ENCODE data around the gene POLR1A. TPM values are rescaled to one million over a fixed set of nuclear protein-coding genes. Genes with fewer than 3 reads are reported as not detected.

POLR1A gene
- total RNA-seq, 1 donor from 2014 or later = 17.2 TPM

- TF ChIP-seq CTCF (IDR thresholded peaks at IDR 0.05) (no peak), POLR2AphosphoS5 (IDR thresholded peaks at IDR 0.05; ENCODE audit: insufficient read depth in 1 of 2, low read depth in 1 of 2) (no peak), POLR2A (IDR thresholded peaks at IDR 0.05) (no peak)
- Histone ChIP-seq H3K4me1 (peaks cover 7% of the 10 kb centered on the region), H3K9me3 (no peaks in the 10 kb centered on the region), H3K27me3 (no peaks in the 10 kb centered on the region), H3K27ac (no peak overlapping the region), H3K36me3 (peaks cover 0 to 60% of the 10 kb centered on the region in 2 donors), H3K4me3 (no peak overlapping the region)
- intact Hi-C loops (cut with DNase I) = no loop called here
- DNase-seq (ENCODE audit: extremely low spot score in 2 of 2) = no peak
Observed at GRCh38 chr2:86027922-86028765, 77.5 kb downstream of the POLR1A start.

GRCh38 chr2:86027196-86027921, 78.3 kb downstream of the POLR1A start:
- Histone ChIP-seq H3K27ac (peak overlapping the region; percentile 30), H3K9me3 (no peaks in the 10 kb centered on the region), H3K4me1 (peaks cover 7% of the 10 kb centered on the region), H3K36me3 (peaks cover 0 to 57% of the 10 kb centered on the region in 2 donors), H3K4me3 (no peak overlapping the region), H3K27me3 (no peaks in the 10 kb centered on the region)
- intact Hi-C loops (cut with DNase I) = no loop called here
- no peak for DNase-seq (ENCODE audit: extremely low spot score in 2 of 2)
- no peak for TF ChIP-seq POLR2AphosphoS5 (IDR thresholded peaks at IDR 0.05; ENCODE audit: insufficient read depth in 1 of 2, low read depth in 1 of 2)
- TF ChIP-seq POLR2A (IDR thresholded peaks at IDR 0.05) = no peak
- no peak for TF ChIP-seq CTCF (IDR thresholded peaks at IDR 0.05)

DNA sequence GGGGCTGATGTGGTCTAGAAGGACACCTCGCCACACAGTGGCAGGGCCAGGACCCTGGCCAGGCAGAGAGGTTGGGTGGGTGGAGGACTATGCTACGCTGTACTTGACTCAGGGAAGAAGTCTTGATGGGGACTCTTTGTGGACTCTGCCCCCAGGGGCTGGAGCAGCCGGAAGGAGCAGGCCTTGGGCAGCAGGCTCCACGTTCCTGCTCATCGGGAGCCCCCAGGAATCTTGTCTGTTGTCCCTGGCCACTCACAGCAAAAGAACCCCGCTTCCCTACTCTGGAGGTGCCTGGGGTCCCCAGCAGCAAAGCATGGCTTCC, 79.0 kb downstream of the POLR1A start:
- Histone ChIP-seq H3K27me3 (no peaks in the 10 kb centered on the region), H3K9me3 (no peaks in the 10 kb centered on the region), H3K36me3 (peaks cover 0 to 53% of the 10 kb centered on the region in 2 donors), H3K4me1 (peaks cover 7% of the 10 kb centered on the region), H3K27ac (peak overlapping the region; percentile 30), H3K4me3 (no peak overlapping the region)
- TF ChIP-seq POLR2AphosphoS5 (IDR thresholded peaks at IDR 0.05; ENCODE audit: insufficient read depth in 1 of 2, low read depth in 1 of 2) (no peak), CTCF (IDR thresholded peaks at IDR 0.05) (no peak), POLR2A (IDR thresholded peaks at IDR 0.05) (no peak)
- no peak for DNase-seq (ENCODE audit: extremely low spot score in 2 of 2)
- intact Hi-C loops (cut with DNase I) = no loop called here

DNA sequence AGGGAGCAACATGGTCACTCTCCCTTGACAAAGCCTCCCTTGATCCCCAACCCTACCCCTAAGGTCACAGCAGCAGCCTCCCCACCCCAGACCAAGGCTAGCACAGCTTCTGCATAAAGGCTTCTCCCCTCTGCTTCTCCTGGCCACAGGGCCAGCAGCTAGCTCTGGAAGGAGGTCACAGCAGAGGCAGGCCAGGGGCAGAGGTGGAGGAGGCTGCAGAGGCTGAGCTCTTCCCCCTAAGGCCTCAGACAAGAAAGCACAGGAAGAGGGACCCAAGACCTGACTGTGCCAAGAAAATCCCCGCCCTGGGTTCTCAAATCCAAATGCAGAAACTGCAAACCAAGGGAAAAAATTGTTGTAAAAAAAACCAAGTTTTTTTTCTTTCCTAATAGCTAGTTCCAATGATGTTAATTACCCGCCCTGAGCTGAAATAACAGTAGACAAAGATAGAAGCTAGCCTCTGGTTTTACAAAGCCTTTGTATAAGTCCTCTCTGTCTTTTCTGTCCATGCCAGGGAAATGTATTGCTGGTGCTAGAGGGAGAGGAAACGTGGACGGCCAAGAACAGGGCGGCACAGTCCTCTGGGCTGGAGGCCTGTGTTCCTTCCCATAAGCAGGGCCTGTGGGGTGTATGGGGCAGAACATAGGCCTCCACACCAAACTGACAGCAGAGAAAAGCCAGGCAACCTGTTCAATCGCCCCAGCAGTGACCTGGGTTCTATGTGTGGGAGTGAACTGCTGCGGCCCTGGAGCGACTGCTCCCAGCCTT, 79.5 kb downstream of the POLR1A start:
- peak overlapping the region; percentile 30 for H3K27ac ChIP-seq
- no peak for DNase-seq (ENCODE audit: extremely low spot score in 2 of 2)

More for the DNA sequence above, 79.5 kb downstream of the POLR1A start:
- Histone ChIP-seq H3K4me3 (no peak overlapping the region), H3K27me3 (no peaks in the 10 kb centered on the region), H3K4me1 (peaks cover 7% of the 10 kb centered on the region), H3K9me3 (no peaks in the 10 kb centered on the region), H3K36me3 (peaks cover 0 to 48% of the 10 kb centered on the region in 2 donors)
- TF ChIP-seq POLR2AphosphoS5 (IDR thresholded peaks at IDR 0.05; ENCODE audit: insufficient read depth in 1 of 2, low read depth in 1 of 2) (no peak), POLR2A (IDR thresholded peaks at IDR 0.05) (no peak), CTCF (IDR thresholded peaks at IDR 0.05) (no peak)
- intact Hi-C loops (cut with DNase I) = no loop called here
